ENCODE results near the gene PABPC3.

PABPC3 gene

GRCh38 chr13:25112695-25113255 is 16.8 kb downstream of the PABPC3 start:
- no peak for DNase-seq

GRCh38 chr13:25114220-25114619 is 18.3 kb downstream of the PABPC3 start:
- DNase-seq = peak; percentile 47

GRCh38 chr13:25116044-25116443 is 20.1 kb downstream of the PABPC3 start:
- DNase-seq = no peak

GRCh38 chr13:25117312-25117711 is 21.4 kb downstream of the PABPC3 start:
- no peak for DNase-seq

GRCh38 chr13:25118378-25118905 is 22.5 kb downstream of the PABPC3 start:
- DNase-seq = no peak

- DNase-seq = no peak
These were observed 35.0 kb downstream of the PABPC3 start for GRCh38 chr13:25130944-25131343.

GRCh38 chr13:25131881-25132420 is 36.0 kb downstream of the PABPC3 start:
- DNase-seq = no peak

GRCh38 chr13:25132751-25133390 is 36.9 kb downstream of the PABPC3 start:
- DNase-seq = no peak

GRCh38 chr13:25135896-25136295 is 40.0 kb downstream of the PABPC3 start:
- DNase-seq = no peak

GRCh38 chr13:25136880-25137787 is 41.2 kb downstream of the PABPC3 start:
- DNase-seq = no peak

- no peak for DNase-seq
These were observed 41.8 kb downstream of the PABPC3 start for GRCh38 chr13:25137788-25138115.

GRCh38 chr13:25141042-25141441 is 45.1 kb downstream of the PABPC3 start:
- DNase-seq = no peak

- no peak for DNase-seq
These were observed 47.8 kb downstream of the PABPC3 start for GRCh38 chr13:25143706-25144105.

GRCh38 chr13:25147638-25148401 is 51.9 kb downstream of the PABPC3 start:
- no peak for DNase-seq

GRCh38 chr13:25148402-25148771 is 52.5 kb downstream of the PABPC3 start:
- no peak for DNase-seq
